ENCODE results near the gene CST4.
A peak's percentile ranks its signal among the peaks of the same experiment; 100 is the strongest.
"Not testable (repeated sequence)": the region's sequence is repeated elsewhere in the genome, so short reads cannot be mapped to it uniquely, and the experiment has no call there.

The CST4 gene

GRCh38 chr20:23686046-23686750, 2.6 kb downstream of the CST4 start:
- no peak for DNase-seq

DNA sequence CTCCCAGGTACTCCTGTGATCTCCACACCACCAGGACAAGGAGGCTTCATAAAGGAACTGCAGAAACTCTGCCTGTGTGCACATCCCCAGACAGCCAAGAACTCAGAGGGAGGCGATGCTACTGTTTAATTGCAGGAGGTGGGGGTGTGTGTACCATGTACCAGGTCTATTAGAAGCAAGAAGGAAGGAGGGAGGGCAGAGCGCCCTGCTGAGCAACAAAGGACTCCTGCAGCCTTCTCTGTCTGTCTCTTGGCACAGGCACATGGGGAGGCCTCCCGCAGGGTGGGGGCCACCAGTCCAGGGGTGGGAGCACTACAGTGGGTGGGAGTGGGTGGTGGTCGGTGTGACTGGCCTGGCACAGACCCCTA, 3.3 kb downstream of the CST4 start:
- DNase-seq, result not testable (repeated sequence)

- no peak for DNase-seq
Measured at GRCh38 chr20:23684261-23684660, 4.6 kb downstream of the CST4 start.

DNA sequence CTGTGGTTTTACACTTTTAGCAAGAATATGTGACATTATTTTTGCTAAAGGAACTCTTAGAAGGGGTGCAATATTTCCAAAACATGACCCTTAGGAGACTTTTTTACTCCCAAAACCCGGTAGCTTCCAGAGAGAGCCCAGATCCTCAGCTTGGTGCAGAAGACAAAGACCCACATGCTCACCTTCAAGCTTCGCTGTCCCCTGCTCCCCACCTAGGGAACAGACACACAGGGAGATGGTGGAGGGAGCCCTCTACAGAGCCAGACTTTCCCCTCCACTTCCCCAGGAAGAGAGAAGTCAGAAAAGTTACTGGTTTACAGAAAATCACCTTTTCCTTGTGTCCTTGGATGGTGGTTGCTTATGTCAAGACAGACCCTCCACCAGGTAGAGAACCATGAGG, 5.0 kb downstream of the CST4 start:
- DNase-seq, result no peak

DNA sequence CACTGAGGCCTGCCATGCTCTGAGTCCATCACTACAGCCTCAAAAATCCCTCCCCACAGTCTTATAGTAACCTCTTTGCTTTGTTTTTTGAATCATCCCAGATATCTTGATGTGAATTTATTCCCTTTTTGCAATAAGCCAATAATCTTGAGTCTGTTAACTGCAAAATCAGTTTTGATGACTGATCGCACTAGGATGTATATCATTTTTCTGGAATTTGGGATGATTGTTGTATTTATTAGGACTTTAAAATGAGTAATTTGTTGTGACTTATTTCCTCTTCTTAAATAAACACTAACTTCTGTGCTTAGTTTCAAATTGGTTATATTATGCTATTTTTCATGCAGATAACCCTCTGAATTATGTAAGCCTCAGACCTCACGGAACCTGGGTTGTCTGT, 5.6 kb downstream of the CST4 start:
- no peak for DNase-seq

DNA sequence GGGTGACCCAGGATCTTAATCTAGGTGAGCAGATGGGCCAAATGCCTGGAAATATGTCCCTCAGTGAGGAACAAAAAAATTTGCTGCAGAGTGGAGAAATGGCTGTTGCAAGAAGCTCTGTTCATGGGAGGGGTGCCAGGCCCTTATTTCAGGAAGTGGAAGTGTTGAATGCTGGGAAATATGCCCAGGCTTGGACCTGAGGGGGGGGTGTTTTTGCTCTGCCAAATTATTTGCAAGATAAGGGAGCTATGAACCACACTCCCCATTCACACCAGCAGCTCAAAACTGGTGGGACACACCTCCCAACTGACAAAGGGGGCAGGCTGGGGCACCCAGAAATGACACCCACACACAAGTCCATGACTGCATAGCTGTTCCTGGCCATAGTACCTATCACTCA, 8.7 kb downstream of the CST4 start:
- no peak for DNase-seq

DNA sequence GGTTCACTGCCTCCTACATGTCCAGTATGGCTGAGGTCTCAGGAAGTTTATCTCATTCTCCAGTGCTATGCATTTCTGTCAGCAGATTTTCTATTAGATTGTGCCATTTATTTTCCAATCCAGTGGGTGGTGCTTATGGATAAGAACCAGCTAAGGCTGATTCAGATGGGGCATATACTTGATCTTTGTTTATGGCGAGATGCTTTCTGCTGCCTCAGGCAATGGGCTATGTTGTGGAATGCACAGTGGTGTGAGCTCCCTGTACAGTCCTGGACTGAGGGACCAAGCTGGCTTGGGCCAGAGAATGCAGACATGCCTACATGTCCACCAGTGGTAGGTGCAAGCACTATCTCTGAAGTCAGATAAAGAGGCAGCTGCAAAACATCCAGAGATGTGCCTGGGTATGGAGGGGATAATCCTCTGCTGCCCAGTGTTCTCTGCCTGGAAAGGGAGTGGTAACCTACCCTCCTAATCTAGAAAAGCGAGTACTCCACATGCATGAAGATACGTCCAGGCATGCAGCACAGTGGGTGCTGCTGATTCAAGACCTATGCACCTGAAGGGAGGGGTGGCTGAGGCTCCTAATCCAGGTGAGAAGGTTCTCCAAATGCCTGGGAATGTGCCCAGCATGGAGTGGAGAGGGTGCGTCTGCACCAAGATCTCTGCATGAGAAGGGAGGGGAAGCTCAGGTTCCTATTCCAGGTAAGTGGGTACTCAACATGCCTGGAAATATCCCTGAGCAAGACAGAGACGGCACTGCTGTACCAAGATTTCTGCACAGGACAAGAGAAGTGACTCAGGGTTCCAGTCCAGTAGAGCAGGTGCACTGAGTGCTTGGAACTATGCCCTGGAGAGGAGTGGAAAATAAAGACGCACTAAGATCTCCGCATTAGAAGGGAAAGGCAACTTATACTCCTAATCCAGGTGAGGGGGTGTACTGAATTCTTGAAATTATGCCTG, 9.4 kb downstream of the CST4 start:
- DNase-seq, result no peak

GRCh38 chr20:23673209-23673608, 15.6 kb downstream of the CST4 start:
- no peak for DNase-seq

DNA sequence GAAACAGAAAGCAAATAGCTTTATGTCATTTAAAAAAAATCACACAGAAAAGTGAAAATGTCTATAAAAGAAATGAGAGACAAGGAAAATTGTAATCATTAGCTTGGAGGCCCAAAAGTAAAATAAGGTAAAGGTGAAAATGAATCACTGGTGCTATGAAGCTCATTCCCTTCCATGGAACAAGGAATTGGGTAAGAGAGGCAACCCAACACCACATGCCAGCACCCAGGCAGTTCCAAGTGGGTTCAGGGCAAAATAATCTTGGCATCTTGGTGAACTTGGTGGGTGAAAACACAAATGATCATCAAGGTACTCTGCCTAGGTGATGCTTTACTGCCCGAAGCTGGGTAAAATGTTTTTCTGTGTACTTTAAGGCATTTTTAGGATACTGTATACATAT, 16.7 kb downstream of the CST4 start:
- no peak for DNase-seq

- no peak for DNase-seq
Measured at GRCh38 chr20:23671479-23671878, 17.4 kb downstream of the CST4 start.

- no peak for DNase-seq
Measured at GRCh38 chr20:23670361-23670760, 18.5 kb downstream of the CST4 start.

DNA sequence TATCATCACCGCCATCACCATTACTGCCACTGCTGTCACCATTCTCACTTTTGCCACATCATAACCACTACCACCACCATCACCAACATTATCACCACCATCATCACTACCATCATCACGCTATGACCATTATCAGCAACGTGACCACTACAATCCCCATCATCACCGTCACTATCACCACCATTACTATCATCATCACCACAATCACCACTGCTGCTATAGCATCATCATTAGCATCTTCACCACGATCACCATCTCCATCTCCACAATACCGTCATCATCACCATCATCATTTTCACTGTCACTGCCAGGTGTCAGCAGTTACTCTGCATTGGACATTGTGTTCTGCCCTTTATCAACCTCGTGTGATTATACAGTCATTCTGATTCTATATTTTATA, 19.0 kb downstream of the CST4 start:
- DNase-seq, result no peak

- DNase-seq, result no peak
Measured at GRCh38 chr20:23669327-23669726, 19.5 kb downstream of the CST4 start.

DNA sequence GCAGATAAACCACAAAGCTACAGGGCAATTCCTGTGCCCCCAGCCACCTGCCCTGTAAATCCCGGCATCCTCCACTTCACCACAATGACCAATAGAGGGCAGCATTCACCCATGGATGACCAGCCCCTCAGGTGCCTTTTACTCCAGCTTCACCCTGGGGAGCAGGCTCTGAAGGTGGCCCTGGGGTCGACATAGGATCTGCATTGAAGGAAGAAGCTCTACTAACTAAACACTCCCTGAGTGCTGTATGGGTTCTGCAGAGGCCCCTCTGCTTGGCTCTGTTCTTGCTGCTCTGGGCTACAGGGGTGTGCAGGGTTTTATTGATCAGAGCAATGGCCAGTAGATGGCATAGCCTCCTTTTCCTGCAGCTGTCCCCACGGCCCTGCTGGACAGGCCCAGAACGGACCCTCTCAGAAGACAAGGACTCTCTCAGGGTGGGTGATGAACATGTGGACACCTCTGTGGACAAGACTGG, 20.3 kb downstream of the CST4 start:
- DNase-seq, result peak; percentile 50 to 66

GRCh38 chr20:23667666-23668065, 21.2 kb downstream of the CST4 start:
- no peak for DNase-seq

DNA sequence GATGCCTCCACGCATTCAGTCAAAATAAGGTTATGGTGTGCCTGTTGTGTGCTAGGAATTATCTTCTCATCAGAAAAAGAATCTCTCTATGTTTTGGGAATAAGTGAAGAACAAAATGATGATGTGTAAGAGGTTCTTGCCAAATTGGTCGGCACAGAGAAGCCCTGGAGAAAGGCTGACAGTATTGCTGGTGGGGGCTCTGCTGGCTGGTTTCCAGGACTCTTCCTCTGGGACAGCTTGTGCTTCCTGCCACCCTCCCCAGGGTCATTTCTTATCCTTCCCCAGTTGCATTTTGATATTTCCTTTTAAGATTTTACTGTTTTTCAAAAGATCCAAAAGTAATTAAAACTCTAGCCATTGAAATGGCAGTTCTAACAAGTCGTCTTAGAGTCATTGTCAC, 22.1 kb downstream of the CST4 start:
- DNase-seq, result no peak

GRCh38 chr20:23666189-23666588, 22.6 kb downstream of the CST4 start:
- DNase-seq, result no peak

DNA sequence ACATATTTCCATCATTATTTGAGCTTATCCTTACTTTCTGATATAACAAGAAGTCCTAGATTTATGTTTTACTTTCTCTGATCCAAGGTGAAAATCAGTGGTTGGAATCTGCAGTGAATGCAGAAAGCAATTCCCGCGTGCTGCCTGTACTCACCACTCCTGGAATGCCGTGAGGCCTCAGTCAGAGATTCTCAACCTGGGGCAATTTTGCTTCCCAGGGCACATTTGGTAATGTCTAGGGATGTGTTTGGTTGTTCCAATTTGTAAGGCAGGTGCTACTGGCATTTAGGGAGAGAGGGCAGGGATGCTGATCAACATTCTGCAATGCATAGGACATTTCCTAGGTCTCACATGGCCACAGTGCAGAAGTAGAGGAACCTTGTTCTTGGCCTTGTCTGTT, 23.9 kb downstream of the CST4 start:
- no peak for DNase-seq

DNA sequence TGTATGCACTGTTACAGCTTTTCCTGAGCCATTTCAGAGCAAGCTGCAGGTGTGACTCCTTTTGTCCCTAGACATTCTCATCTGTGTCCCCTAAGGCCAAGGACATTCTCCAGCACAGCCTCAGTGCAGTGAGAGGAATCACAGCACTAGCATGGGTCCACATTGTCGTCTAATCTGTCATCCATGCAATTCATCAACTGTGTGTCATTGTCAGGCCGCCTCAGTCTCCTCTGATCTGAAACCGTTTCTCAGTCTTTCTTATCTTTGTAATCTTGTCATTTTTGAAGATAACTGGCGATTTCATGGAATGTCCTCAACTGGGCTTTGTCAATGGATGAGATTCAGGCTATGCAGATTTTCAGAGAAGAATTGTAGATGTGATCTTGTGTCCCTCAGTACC, 24.8 kb downstream of the CST4 start:
- DNase-seq, result not testable (repeated sequence)

DNA sequence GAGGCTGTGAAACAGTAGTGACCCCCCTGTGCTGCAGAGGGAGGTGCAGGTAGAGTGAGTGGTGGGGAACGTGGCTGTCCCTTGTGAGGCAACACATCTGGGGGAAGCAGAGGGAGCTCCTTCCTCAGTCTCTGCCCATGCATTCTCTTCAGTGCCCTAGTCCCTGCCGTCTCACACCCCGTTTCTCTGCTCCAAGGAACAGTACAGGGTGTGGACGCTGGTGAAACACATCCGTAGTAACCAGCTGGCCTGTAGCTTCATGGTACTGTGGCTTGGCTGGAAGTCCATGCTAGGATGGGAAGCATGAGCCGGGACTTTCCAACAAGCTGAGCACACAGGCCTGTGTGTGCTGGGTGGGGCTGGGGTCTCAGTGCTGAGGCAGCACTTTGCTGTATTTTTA, 25.7 kb downstream of the CST4 start:
- no peak for DNase-seq

DNA sequence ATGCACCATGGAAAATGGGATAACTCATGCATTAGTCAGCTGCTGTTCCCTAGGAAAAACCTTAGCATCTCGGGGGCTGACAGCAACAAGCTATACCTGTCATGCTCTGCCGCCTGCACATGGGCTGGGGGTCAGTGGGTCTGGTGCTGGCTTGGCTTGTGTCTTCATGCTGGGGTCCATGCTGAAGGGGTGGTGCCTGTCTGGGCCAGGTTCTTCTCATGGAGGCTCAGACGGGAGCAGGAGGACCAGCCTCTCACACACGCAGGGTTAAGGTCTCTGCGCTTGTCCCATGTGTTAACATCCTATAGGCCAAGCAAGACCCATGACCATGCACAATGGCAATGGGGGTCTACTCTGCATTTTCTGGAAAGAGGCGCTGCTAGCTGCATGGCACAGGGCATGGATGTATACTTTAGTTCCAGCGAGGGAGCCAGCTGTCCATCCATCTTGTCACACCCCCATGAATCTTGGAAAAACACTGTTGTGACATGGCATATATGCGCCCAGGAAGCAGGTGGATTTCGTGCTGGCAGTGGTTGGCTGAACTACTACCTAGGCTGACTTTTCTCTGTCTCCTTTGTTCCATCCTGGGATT, 26.5 kb downstream of the CST4 start:
- DNase-seq, result no peak

GRCh38 chr20:23661002-23661429, 27.8 kb downstream of the CST4 start:
- DNase-seq, result no peak

GRCh38 chr20:23659989-23660837, 28.6 kb downstream of the CST4 start:
- DNase-seq, result no peak

All from activated T-cell treated with anti-CD3 and anti-CD28 coated beads, Interleukin-2, amount 50 U/mL, for 48 hours (primary cell).